Adrenal gland (tissue), 12 donors: ENCODE data around the gene MPP2. TPM values are rescaled to one million over a fixed set of nuclear protein-coding genes. Genes with fewer than 3 reads are reported as not detected.
A peak's percentile ranks its signal among the peaks of the same experiment; 100 is the strongest.
"Not testable (repeated sequence)": the region's sequence is repeated elsewhere in the genome, so short reads cannot be mapped to it uniquely, and the experiment has no call there.

Experiments used
- DNase-seq, 7 donors: peaks; one replicate each; pipeline ENCODE4 v3.0.0-alpha.2; 2019 to 2020
- H3K27ac ChIP-seq, 5 donors: fragments of 200-600 bp; sonication (generic) in 4 of 5; 1 replicate in 3 of 5; 2 replicates in 2 of 5; pipeline versions ENCODE4 v1.5.1 to v1.8.0; 2016 to 2020; ENCODE audit warnings: mild to moderate bottlenecking in 1 of 5
- H3K27me3 ChIP-seq: fragments of 200-600 bp; 2 replicates; pipeline ENCODE4 v1.8.0; 2021
- H3K36me3 ChIP-seq, 2 donors: fragments of 200-600 bp; replicated peaks in 1 of 2; 1 replicate in 1 of 2; 2 replicates in 1 of 2; pipeline versions ENCODE4 v1.5.1 to v1.8.0; 2018 to 2022
- H3K4me1 ChIP-seq, 2 donors: fragments of 200-600 bp; replicated peaks in 1 of 2; 1 replicate in 1 of 2; 2 replicates in 1 of 2; pipeline versions ENCODE4 v1.5.1 to v1.8.0; 2018 to 2021
- H3K4me3 ChIP-seq, 4 donors: fragments of 200-600 bp; sonication (generic) in 3 of 4; one replicate each; pipeline ENCODE4 v1.5.1; 2016 to 2018
- H3K9me3 ChIP-seq, 3 donors: fragments of 200-600 bp; sonication (generic) in 1 of 3; replicated peaks in 1 of 3; 1 replicate in 2 of 3; 2 replicates in 1 of 3; pipeline versions ENCODE4 v1.5.1 to v1.8.0; 2016 to 2021
- POLR2A ChIP-seq, 2 donors: fragments of 450-650 bp; IDR thresholded peaks; one replicate each; pipeline ENCODE4 v1.6.1; 2017; ENCODE audit warnings: antibody characterized with exemption in 2 of 2, mild to moderate bottlenecking in 2 of 2, moderate library complexity in 1 of 2
- WGBS, 4 donors: extraction: QIAGEN DNeasy Blood & Tissue Kit in 2 of 4; methylation state at CpG; one replicate each; pipeline versions ENCODE4 v1.1.5 to v1.1.7; 2013 to 2017; 5-methylcytosine and 5-hydroxymethylcytosine counted together
- intact Hi-C, 2 donors: fragments of 100-400 bp; cut with DNase I; formaldehyde crosslinking; loops; one replicate each; pipeline versions ENCODE4 v1.14.1 to v1.15.0; 2022 to 2023
- polyA plus RNA-seq, 3 donors: library from polyadenylated mRNA; stranded (reverse); fragments of 200-250 nt in 2 of 3; fragments of 350-450 nt in 1 of 3; fragmentation: Illumina TruSeq in 1 of 3; extraction: RNeasy Lipid Tissue Mini Kit (QIAGEN cat#74804) in 1 of 3; gene quantifications; one replicate each; pipeline ENCODE4 v1.2.3, GENCODE V29; 2013 to 2014
- total RNA-seq, 9 donors: library from RNA; depleted of rRNA in 4 of 9; stranded (reverse); fragments of >200 nt in 4 of 9; fragments of 120-200 nt in 1 of 9; fragmentation: NEBNext Ultra II Directional in 1 of 9; extraction: Animal tissue kit (Norgen Biotek cat#: 25700) in 1 of 9; gene quantifications; one replicate each; pipeline versions ENCODE4 v1.1.0 to v1.2.4, GENCODE V29; 2013 to 2023
- TF ChIP-seq, protein P1 (sequence below), 6 experiments: fragments of 450-650 bp in 4 of 6; fragments of 200-600 bp in 2 of 6; sonication (generic) in 1 of 6; IDR thresholded peaks; 1 replicate in 5 of 6; 2 replicates in 1 of 6; pipeline versions ENCODE4 v1.5.1 to v1.8.0; 2016 to 2021; ENCODE audit warnings: antibody characterized with exemption in 6 of 6, mild to moderate bottlenecking in 2 of 6, moderate library complexity in 1 of 6
- donor health status: healthy with polysubstance abuse.
- donor health status: Bipolar disorder and iron deficiency.
- donor health status: DM: yes; HTN: yes; CAD: no.
- donor health status: DM: no; HTN: no; CAD: no.
- donor health status: DM: no; HTN: no; CAD: no.
- donor health status: DM: yes; HTN: yes; CAD: no.

Gene MPP2
- total and polyA plus RNA-seq, 12 donors: 0.29 to 16.0 (median 2.4) TPM

DNA sequence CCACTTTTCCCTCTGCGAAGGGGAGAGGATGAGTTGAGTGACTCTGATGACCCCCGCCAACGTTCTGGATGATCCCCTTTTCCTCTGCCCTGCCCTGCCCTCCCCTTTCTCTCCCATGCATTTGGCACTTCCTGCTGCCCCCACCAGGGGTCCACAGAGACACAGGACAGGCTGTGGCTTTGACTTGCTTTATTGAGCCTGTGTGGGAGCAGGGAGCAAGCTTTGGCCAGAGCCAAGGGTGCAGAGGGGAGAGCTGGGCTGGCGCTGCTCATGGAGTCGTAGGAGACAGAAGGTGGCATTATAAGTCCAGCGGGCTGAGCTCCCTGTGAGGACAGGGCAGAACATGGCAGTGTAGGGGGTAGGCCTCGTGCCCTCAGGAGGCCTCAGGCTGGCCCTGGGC lies 33.3 kb upstream of the MPP2 start:
- Histone ChIP-seq H3K36me3 (no peaks in the 10 kb centered on the region), H3K27me3 (peaks cover 7% of the 10 kb centered on the region), H3K4me3 (no peak overlapping the region), H3K4me1 (no peaks in the 10 kb centered on the region), H3K27ac (no peak overlapping the region), H3K9me3 (no peaks in the 10 kb centered on the region)
- WGBS, 4 donors: 61 to 77% (median 66%) methylated on average over 6 to 7 of the region's 7 CpGs
- no peak for TF ChIP-seq POLR2A (IDR thresholded peaks at IDR 0.05)
- TF ChIP-seq, protein P1, sequence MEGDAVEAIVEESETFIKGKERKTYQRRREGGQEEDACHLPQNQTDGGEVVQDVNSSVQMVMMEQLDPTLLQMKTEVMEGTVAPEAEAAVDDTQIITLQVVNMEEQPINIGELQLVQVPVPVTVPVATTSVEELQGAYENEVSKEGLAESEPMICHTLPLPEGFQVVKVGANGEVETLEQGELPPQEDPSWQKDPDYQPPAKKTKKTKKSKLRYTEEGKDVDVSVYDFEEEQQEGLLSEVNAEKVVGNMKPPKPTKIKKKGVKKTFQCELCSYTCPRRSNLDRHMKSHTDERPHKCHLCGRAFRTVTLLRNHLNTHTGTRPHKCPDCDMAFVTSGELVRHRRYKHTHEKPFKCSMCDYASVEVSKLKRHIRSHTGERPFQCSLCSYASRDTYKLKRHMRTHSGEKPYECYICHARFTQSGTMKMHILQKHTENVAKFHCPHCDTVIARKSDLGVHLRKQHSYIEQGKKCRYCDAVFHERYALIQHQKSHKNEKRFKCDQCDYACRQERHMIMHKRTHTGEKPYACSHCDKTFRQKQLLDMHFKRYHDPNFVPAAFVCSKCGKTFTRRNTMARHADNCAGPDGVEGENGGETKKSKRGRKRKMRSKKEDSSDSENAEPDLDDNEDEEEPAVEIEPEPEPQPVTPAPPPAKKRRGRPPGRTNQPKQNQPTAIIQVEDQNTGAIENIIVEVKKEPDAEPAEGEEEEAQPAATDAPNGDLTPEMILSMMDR (IDR thresholded peaks at IDR 0.05): peak in 4 of 6 experiments; percentile 7 to 25 (median 15)
- DNase-seq: no peak
- intact Hi-C loops: loop anchor here (5.0 to 10.0 kb wide), 3 partner anchors 57 to 224 kb away; no protein-coding TSS in a partner anchor

DNA sequence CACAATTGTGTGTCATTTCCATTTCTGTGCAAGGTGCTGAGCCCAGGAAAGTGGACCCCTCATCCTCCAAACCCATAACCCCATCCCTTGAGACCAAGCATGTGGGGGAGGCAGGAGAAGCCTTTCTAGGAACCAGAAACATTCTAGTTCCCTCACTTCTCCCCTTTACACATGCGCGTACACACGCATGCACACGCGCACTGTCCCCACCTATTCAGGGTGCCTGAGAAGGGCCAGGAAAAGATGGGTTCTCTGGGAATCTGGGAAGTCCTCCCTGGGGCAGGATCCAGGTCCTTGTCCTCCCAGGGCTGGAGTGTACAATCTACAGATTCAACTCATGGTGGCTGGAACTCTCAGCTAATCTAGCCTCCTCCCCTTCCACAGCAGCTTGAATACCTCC lies 32.5 kb upstream of the MPP2 start:
- no peaks in the 10 kb centered on the region for H3K36me3 ChIP-seq
- H3K27ac ChIP-seq: no peak overlapping the region
- no peaks in the 10 kb centered on the region for H3K9me3 ChIP-seq
- intact Hi-C loops: loop anchor here (5.0 to 10.0 kb wide), 3 partner anchors 57 to 225 kb away; no protein-coding TSS in a partner anchor
- peaks cover 7% of the 10 kb centered on the region for H3K27me3 ChIP-seq
- TF ChIP-seq, protein P1 (IDR thresholded peaks at IDR 0.05): no peak
- TF ChIP-seq POLR2A (IDR thresholded peaks at IDR 0.05): no peak
- no peak for DNase-seq
- no peak overlapping the region for H3K4me3 ChIP-seq
- 89 to 98% (median 93%) methylated on average over 5 of the region's 5 CpGs for WGBS, 4 donors
- H3K4me1 ChIP-seq: no peaks in the 10 kb centered on the region

DNA sequence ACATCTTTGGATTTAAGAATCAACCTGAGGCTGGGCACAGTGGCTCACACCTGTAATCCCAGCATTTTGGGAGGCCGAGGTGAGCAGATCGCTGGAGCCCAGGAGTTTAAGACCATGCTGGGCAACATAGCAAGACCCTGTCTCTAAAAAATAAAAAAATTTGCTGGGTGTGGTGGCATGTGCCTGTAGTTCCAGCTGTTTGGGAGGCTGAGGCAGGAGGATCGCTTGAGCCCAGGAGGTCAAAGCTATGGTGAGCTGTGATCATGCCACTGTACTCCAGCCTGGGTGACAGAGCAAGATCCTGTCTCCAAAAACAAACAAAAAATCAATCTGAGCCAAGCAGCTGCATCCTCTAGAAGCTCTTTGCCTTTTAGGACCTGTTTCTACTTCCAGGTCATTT lies 32.1 kb upstream of the MPP2 start:
- intact Hi-C loops, H3K4me1 ChIP-seq, H3K9me3 ChIP-seq, H3K4me3 ChIP-seq, H3K27me3 ChIP-seq, H3K36me3 ChIP-seq, H3K27ac ChIP-seq, DNase-seq: not testable (repeated sequence)
- WGBS, 4 donors: 83 to 95% (median 93%) methylated on average over 3 of the region's 3 CpGs

DNA sequence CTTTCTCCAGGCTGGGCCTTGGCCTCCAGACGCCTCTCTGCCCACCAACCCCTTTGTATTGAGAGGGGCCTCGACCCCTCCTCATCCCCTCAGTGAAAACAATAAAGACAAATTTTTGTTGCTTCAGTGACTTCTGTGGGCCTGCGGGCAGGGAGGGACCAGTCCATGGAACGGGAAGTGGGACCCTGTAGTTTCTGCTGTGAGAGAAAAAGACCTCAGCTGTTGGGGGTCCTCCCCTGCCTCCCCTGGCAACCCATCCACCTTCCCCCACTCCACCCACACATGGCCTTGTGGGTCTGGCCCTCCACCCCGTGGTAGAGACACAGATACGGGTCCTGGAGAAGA lies 31.5 kb upstream of the MPP2 start:
- Histone ChIP-seq H3K27me3 (peaks cover 7% of the 10 kb centered on the region), H3K4me3 (no peak overlapping the region), H3K36me3 (no peaks in the 10 kb centered on the region), H3K4me1 (no peaks in the 10 kb centered on the region), H3K9me3 (no peaks in the 10 kb centered on the region), H3K27ac (no peak overlapping the region)
- TF ChIP-seq, protein P1 (IDR thresholded peaks at IDR 0.05): no peak
- TF ChIP-seq POLR2A (IDR thresholded peaks at IDR 0.05): no peak
- no peak for DNase-seq
- WGBS, 4 donors: 58 to 71% (median 64%) methylated on average over 5 to 6 of the region's 6 CpGs
- intact Hi-C loops: no loop called here

DNA sequence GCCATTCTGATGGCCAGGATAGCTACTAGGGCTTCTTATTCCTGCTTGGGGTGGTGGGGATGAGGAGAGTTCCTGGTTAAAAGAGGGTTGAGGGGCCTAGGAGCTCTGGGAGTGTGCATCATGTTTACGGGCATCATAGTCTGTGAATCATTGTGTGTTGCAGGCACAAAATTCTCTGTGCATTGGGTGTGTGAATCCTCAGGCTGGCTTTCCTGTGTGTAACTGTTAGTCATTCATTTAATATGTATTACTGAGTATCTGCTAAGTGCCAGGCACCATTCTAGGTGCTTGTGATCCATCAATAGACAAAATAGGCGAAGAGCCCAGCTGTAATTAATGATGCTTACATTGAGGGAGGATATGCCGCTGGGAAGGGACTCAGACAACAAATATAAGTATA lies 29.1 kb upstream of the MPP2 start:
- WGBS, 4 donors: 75 to 97% (median 94%) methylated on average over 3 of the region's 3 CpGs
- Histone ChIP-seq H3K4me1 (no peaks in the 10 kb centered on the region), H3K27ac (no peak overlapping the region), H3K27me3 (peaks cover 7% of the 10 kb centered on the region), H3K9me3 (no peaks in the 10 kb centered on the region), H3K4me3 (no peak overlapping the region), H3K36me3 (no peaks in the 10 kb centered on the region)
- no peak for DNase-seq
- intact Hi-C loops: no loop called here
- TF ChIP-seq POLR2A (IDR thresholded peaks at IDR 0.05): no peak
- TF ChIP-seq, protein P1 (IDR thresholded peaks at IDR 0.05): no peak
